MM.1S (cell line): ENCODE measurements around the gene UBE2D2.
A peak's percentile ranks its signal among the peaks of the same experiment; 100 is the strongest.

Source experiments
- DNase-seq: peaks from one replicate; pipeline ENCODE4 v3.0.0-alpha.2; 2015
- H2AFZ ChIP-seq: fragments of 300-600 bp; sonication (generic); 2 replicates; pipeline ENCODE4 v1.6.0; 2016; ENCODE audit warnings: antibody characterized with exemption, low read length
- H3F3A ChIP-seq: fragments of 300-600 bp; sonication (generic); 2 replicates; pipeline ENCODE4 v1.6.1; 2016; ENCODE audit warnings: mild to moderate bottlenecking, antibody characterized with exemption, low read length, moderate library complexity, mixed read lengths; ENCODE audit not compliant: insufficient read depth
- H3K27ac ChIP-seq: fragments of 300-600 bp; sonication (generic); 2 replicates; pipeline ENCODE4 v1.5.1; 2016; ENCODE audit warnings: mild to moderate bottlenecking, low read length
- H3K27me3 ChIP-seq: fragments of 300-600 bp; sonication (generic); replicated peaks from 2 replicates; pipeline ENCODE4 v1.6.0; 2016; ENCODE audit warnings: low read length; ENCODE audit not compliant: insufficient read depth
- H3K36me3 ChIP-seq: fragments of 300-600 bp; sonication (generic); replicated peaks from 2 replicates; pipeline ENCODE4 v1.6.1; 2016; ENCODE audit warnings: mild to moderate bottlenecking, low read length, mixed read lengths; ENCODE audit not compliant: insufficient read depth
- H3K4me1 ChIP-seq: fragments of 300-600 bp; sonication (generic); 2 replicates; pipeline ENCODE4 v1.6.1; 2016; ENCODE audit warnings: low read length, mixed read lengths
- H3K4me2 ChIP-seq: fragments of 300-600 bp; sonication (generic); 2 replicates; pipeline ENCODE4 v1.6.0; 2016; ENCODE audit warnings: low read depth, low read length
- H3K4me3 ChIP-seq: fragments of 300-600 bp; sonication (generic); 2 replicates; pipeline ENCODE4 v1.5.1; 2016; ENCODE audit warnings: low read length, mixed read lengths
- H3K79me2 ChIP-seq: fragments of 300-600 bp; sonication (generic); 2 replicates; pipeline ENCODE4 v1.6.1; 2016; ENCODE audit warnings: mixed run types, low read length, mixed read lengths
- H3K9ac ChIP-seq: fragments of 300-600 bp; sonication (generic); 2 replicates; pipeline ENCODE4 v1.6.1; 2016; ENCODE audit warnings: low read length, mixed read lengths
- H3K9me2 ChIP-seq: fragments of 300-600 bp; sonication (generic); replicated peaks from 2 replicates; pipeline ENCODE4 v1.6.1; 2016; ENCODE audit warnings: mild to moderate bottlenecking, low read length, mixed read lengths; ENCODE audit not compliant: insufficient read depth
- H3K9me3 ChIP-seq: fragments of 300-600 bp; sonication (generic); replicated peaks from 2 replicates; pipeline ENCODE4 v1.6.1; 2016; ENCODE audit warnings: mild to moderate bottlenecking, low read length, mixed read lengths; ENCODE audit not compliant: insufficient read depth
- H4K20me1 ChIP-seq: fragments of 300-600 bp; sonication (generic); 2 replicates; pipeline ENCODE4 v1.6.1; 2016; ENCODE audit warnings: mild to moderate bottlenecking, low read length, moderate library complexity, mixed read lengths; ENCODE audit not compliant: insufficient read depth
- CTCF ChIP-seq: fragments of 300-600 bp; sonication (generic); IDR thresholded peaks from 2 replicates; pipeline ENCODE4 v1.5.1; 2016; ENCODE audit warnings: antibody characterized with exemption, low read length, mixed read lengths
- EZH2 ChIP-seq: fragments of 300-600 bp; sonication (generic); optimal IDR thresholded peaks from 2 replicates; pipeline ENCODE3; 2017; ENCODE audit warnings: low read depth, mild to moderate bottlenecking, antibody characterized with exemption, low read length, mixed read lengths
- EZH2phosphoT487 ChIP-seq: fragments of 300-600 bp; sonication (generic); IDR thresholded peaks from 2 replicates; pipeline ENCODE4 v1.6.1; 2018; ENCODE audit warnings: antibody characterized with exemption, low read length

Gene UBE2D2

GRCh38 chr5:139638090-139638735 is 77.1 kb downstream of the UBE2D2 start:
- Histone ChIP-seq H3K9me2 (no peaks in the 10 kb centered on the region), H3K4me3 (peak overlapping the region; percentile 65), H2AFZ (peak overlapping the region; percentile 50; the same call in 1 of the 2 replicates), H3K36me3 (no peaks in the 10 kb centered on the region), H3K9me3 (no peaks in the 10 kb centered on the region), H3K79me2 (peaks cover 21% of the 10 kb centered on the region), H3K4me2 (peak overlapping the region; percentile 96), H3K27me3 (no peaks in the 10 kb centered on the region), H3F3A (peaks cover 54% of the 10 kb centered on the region), H4K20me1 (no peaks in the 10 kb centered on the region), H3K27ac (peak overlapping the region; percentile 98), H3K4me1 (peaks cover 54% of the 10 kb centered on the region), H3K9ac (peak overlapping the region; percentile 93)
- TF ChIP-seq CTCF (no peak), EZH2 (no peak), EZH2phosphoT487 (no peak)
- DNase-seq, result peak; percentile 95

GRCh38 chr5:139638736-139639618 is 77.8 kb downstream of the UBE2D2 start:
- H3K4me1 ChIP-seq, result peaks cover 47% of the 10 kb centered on the region
- DNase-seq, result no peak

More at GRCh38 chr5:139638736-139639618, 77.8 kb downstream of the UBE2D2 start:
- Histone ChIP-seq H3K79me2 (peaks cover 15% of the 10 kb centered on the region), H2AFZ (no peak overlapping the region), H3K9me2 (no peaks in the 10 kb centered on the region), H3K27me3 (no peaks in the 10 kb centered on the region), H3K4me3 (peak overlapping the region; percentile 8; the same call in 1 of the 2 replicates), H3K36me3 (no peaks in the 10 kb centered on the region), H3K4me2 (peak overlapping the region; percentile 96), H3K27ac (peak overlapping the region; percentile 98; the same call in 1 of the 2 replicates), H3F3A (peaks cover 48% of the 10 kb centered on the region), H4K20me1 (no peaks in the 10 kb centered on the region), H3K9me3 (no peaks in the 10 kb centered on the region), H3K9ac (peak overlapping the region; percentile 22; the same call in 1 of the 2 replicates)
- TF ChIP-seq CTCF (no peak), EZH2 (no peak), EZH2phosphoT487 (no peak)
